H1 (cell line): ENCODE results near the gene JPH3. TPM values are rescaled to one million over a fixed set of nuclear protein-coding genes. Genes with fewer than 3 reads are reported as not detected.

Experiments
- CTCF ChIA-PET: fragments of 300-600 bp; sonication (Branson Sonifier 250); formaldehyde crosslinking; loops from one replicate; lab custom pipeline; 2021; ENCODE audit not compliant: partially characterized antibody; lab: Charles Lee
- POLR2A ChIA-PET: fragments of 300-600 bp; sonication (Branson Sonifier 250); formaldehyde crosslinking; loops from one replicate; lab custom pipeline; 2021; ENCODE audit warnings: inconsistent platforms; ENCODE audit not compliant: partially characterized antibody; lab: Charles Lee
- DNase-seq, 2 experiments: peaks; one replicate each; pipeline versions ENCODE4 v3.0.0 to v3.0.0-alpha.2; 2010 to 2022; ENCODE audit warnings: low spot score in 2 of 2, low read depth in 1 of 2, mixed read lengths in 1 of 2
- FAIRE-seq: peaks from 2 replicates; lab custom pipeline; 2011; peaks lifted over from hg19 to GRCh38; lab: Jason Lieb, UNC
- H2AFZ ChIP-seq: 2 replicates; pipeline ENCODE4 v1.8.1; 2012; ENCODE audit warnings: low read length, inconsistent platforms
- H2AK5ac ChIP-seq: 2 replicates; pipeline ENCODE4 v1.6.1; 2013; ENCODE audit warnings: low read depth, low read length
- H2BK120ac ChIP-seq: replicated peaks from 2 replicates; pipeline ENCODE3; 2013; ENCODE audit warnings: low read depth, low read length, inconsistent platforms
- H2BK12ac ChIP-seq: 2 replicates; pipeline ENCODE4 v1.6.1; 2013; ENCODE audit warnings: low read depth, low read length
- H2BK15ac ChIP-seq: 2 replicates; pipeline ENCODE4 v1.6.1; 2013; ENCODE audit warnings: low read length
- H2BK20ac ChIP-seq: 2 replicates; pipeline ENCODE4 v1.6.1; 2013; ENCODE audit warnings: low read length
- H2BK5ac ChIP-seq: 2 replicates; pipeline ENCODE4 v1.6.1; 2013; ENCODE audit warnings: low read depth, low read length
- H3K14ac ChIP-seq: 2 replicates; pipeline ENCODE4 v1.6.1; 2013; ENCODE audit warnings: inconsistent platforms; ENCODE audit not compliant: insufficient read length
- H3K18ac ChIP-seq: 2 replicates; pipeline ENCODE4 v1.6.1; 2013; ENCODE audit warnings: low read length; ENCODE audit errors: extremely low read depth
- H3K23ac ChIP-seq: 2 replicates; pipeline ENCODE4 v1.6.1; 2013; ENCODE audit warnings: inconsistent platforms; ENCODE audit not compliant: insufficient read length
- H3K23me2 ChIP-seq: 2 replicates; pipeline ENCODE4 v1.6.1; 2013; ENCODE audit warnings: low read depth, low read length
- H3K27ac ChIP-seq: 2 replicates; pipeline ENCODE4 v1.6.1; 2011; ENCODE audit warnings: low read depth, low read length, inconsistent platforms
- H3K27me3 ChIP-seq, 4 experiments: replicated peaks in 1 of 4; 1 replicate in 1 of 4; 2 replicates in 3 of 4; pipeline versions ENCODE4 v1.6.1 to v1.8.1; 2011 to 2013; ENCODE audit warnings: low read length in 3 of 4, mild to moderate bottlenecking in 3 of 4, inconsistent platforms in 2 of 4, mixed read lengths in 2 of 4, moderate library complexity in 1 of 4; ENCODE audit not compliant: control insufficient read depth in 3 of 4, insufficient read depth in 3 of 4; ENCODE audit errors: extremely low read depth in 1 of 4
- H3K36me3 ChIP-seq, 4 experiments: 2 replicates each; pipeline versions ENCODE4 v1.6.1 to v1.8.1; 2011 to 2013; ENCODE audit warnings: mild to moderate bottlenecking in 4 of 4, low read length in 3 of 4, moderate library complexity in 2 of 4, control low read depth in 1 of 4, inconsistent platforms in 1 of 4; ENCODE audit not compliant: insufficient read depth in 4 of 4, control insufficient read depth in 2 of 4
- H3K4ac ChIP-seq: replicated peaks from 2 replicates; pipeline ENCODE3; 2013; ENCODE audit warnings: low read length, low read depth, mixed read lengths, inconsistent platforms; ENCODE audit not compliant: insufficient read length
- H3K4me1 ChIP-seq, 4 experiments: replicated peaks in 1 of 4; 1 replicate in 1 of 4; 2 replicates in 3 of 4; pipeline versions ENCODE4 v1.6.1 to v1.8.1; 2011 to 2013; ENCODE audit warnings: low read length in 3 of 4, inconsistent platforms in 2 of 4, mixed read lengths in 1 of 4; ENCODE audit not compliant: insufficient read depth in 4 of 4, control insufficient read depth in 3 of 4
- H3K4me2 ChIP-seq, 2 experiments: 2 replicates each; pipeline versions ENCODE4 v1.6.1 to v1.8.1; 2011 to 2013; ENCODE audit warnings: low read depth in 2 of 2, low read length in 2 of 2, control low read depth in 1 of 2, inconsistent platforms in 1 of 2, mild to moderate bottlenecking in 1 of 2; ENCODE audit not compliant: insufficient read depth in 1 of 2
- H3K4me3 ChIP-seq, 4 experiments: fragments of 200-600, 300-600 bp in 1 of 4; sonication (generic), shearing (Covaris generic), sonication (Bioruptor Twin) in 1 of 4; 2 replicates each; pipeline versions ENCODE4 v1.5.1 to v1.8.1; 2011 to 2016; ENCODE audit warnings: low read length in 4 of 4, low read depth in 3 of 4, control low read depth in 2 of 4, inconsistent platforms in 2 of 4, mild to moderate bottlenecking in 2 of 4, mixed read lengths in 1 of 4, moderate library complexity in 1 of 4; ENCODE audit not compliant: insufficient read depth in 2 of 4; ENCODE audit errors: extremely low read depth in 1 of 4
- H3K56ac ChIP-seq: replicated peaks from 2 replicates; pipeline ENCODE3; 2013; ENCODE audit warnings: low read depth, mild to moderate bottlenecking, mixed read lengths, low read length, inconsistent platforms; ENCODE audit not compliant: insufficient read length
- H3K79me1 ChIP-seq: 2 replicates; pipeline ENCODE4 v1.6.1; 2013; ENCODE audit warnings: low read depth, low read length, control low read depth
- H3K79me2 ChIP-seq, 2 experiments: 2 replicates each; pipeline versions ENCODE4 v1.6.1 to v1.8.1; 2012 to 2013; ENCODE audit warnings: low read length in 2 of 2, mild to moderate bottlenecking in 2 of 2, inconsistent platforms in 1 of 2; ENCODE audit not compliant: insufficient read depth in 2 of 2, control insufficient read depth in 1 of 2
- H3K9ac ChIP-seq, 4 experiments: replicated peaks in 1 of 4; 1 replicate in 1 of 4; 2 replicates in 3 of 4; pipeline versions ENCODE4 v1.6.1 to v1.8.1; 2011 to 2013; ENCODE audit warnings: low read depth in 3 of 4, low read length in 3 of 4, control low read depth in 2 of 4, mild to moderate bottlenecking in 2 of 4, moderate library complexity in 2 of 4, inconsistent platforms in 1 of 4; ENCODE audit errors: extremely low read depth in 1 of 4
- H3K9me3 ChIP-seq, 2 experiments: 2 replicates each; pipeline versions ENCODE4 v1.6.1 to v1.8.1; 2012 to 2013; ENCODE audit warnings: mild to moderate bottlenecking in 2 of 2, moderate library complexity in 2 of 2, control low read depth in 1 of 2, inconsistent platforms in 1 of 2, low read depth in 1 of 2, low read length in 1 of 2, mixed read lengths in 1 of 2; ENCODE audit not compliant: insufficient read depth in 2 of 2
- H4K20me1 ChIP-seq, 2 experiments: replicated peaks in 1 of 2; 2 replicates each; pipeline versions ENCODE3 to v1.8.1; 2011 to 2013; ENCODE audit warnings: inconsistent platforms in 2 of 2, low read length in 2 of 2, mild to moderate bottlenecking in 1 of 2; ENCODE audit not compliant: insufficient read depth in 2 of 2, control insufficient read depth in 1 of 2
- H4K5ac ChIP-seq: 2 replicates; pipeline ENCODE4 v1.6.1; 2013; ENCODE audit warnings: low read length, low read depth, mixed read lengths, inconsistent platforms; ENCODE audit not compliant: insufficient read length
- H4K8ac ChIP-seq: 2 replicates; pipeline ENCODE4 v1.8.0; 2013; ENCODE audit warnings: mild to moderate bottlenecking, moderate library complexity, low read length, inconsistent platforms; ENCODE audit not compliant: insufficient read depth; ENCODE audit errors: extremely low read depth
- H4K91ac ChIP-seq: replicated peaks from 2 replicates; pipeline ENCODE3; 2013; ENCODE audit warnings: low read length, mixed read lengths, inconsistent platforms; ENCODE audit not compliant: insufficient read length
- BACH1 ChIP-seq: IDR thresholded peaks from 2 replicates; pipeline ENCODE4 v1.6.1; 2012; ENCODE audit warnings: low read length, improper control_type of control experiment
- CTBP2 ChIP-seq: IDR thresholded peaks from 2 replicates; pipeline ENCODE4 v1.7.0; 2011; ENCODE audit warnings: borderline replicate concordance, mild to moderate bottlenecking, moderate library complexity, mixed read lengths, low read length; ENCODE audit not compliant: insufficient read depth, insufficient read length
- CTCF ChIP-seq, 3 experiments: IDR thresholded peaks; 1 replicate in 2 of 3; 2 replicates in 1 of 3; pipeline versions ENCODE4 v1.5.1 to v1.6.1; 2011; ENCODE audit warnings: low read length in 3 of 3, mild to moderate bottlenecking in 3 of 3, inconsistent platforms in 2 of 3, low read depth in 1 of 3, moderate library complexity in 1 of 3; ENCODE audit not compliant: insufficient read depth in 1 of 3; ENCODE audit errors: control extremely low read depth in 1 of 3
- WGBS, 2 experiments: shearing (Covaris generic) in 1 of 2; methylation state at CpG; one replicate each; pipeline versions ENCODE4 v1.1.6 to v1.1.7; 2013 to 2015; ENCODE audit warnings: low lambda C conversion rate in 2 of 2, mixed read lengths in 2 of 2, inconsistent platforms in 1 of 2, low coverage in 1 of 2, missing lambda C conversion rate in 1 of 2; ENCODE audit not compliant: insufficient replicate concordance in 2 of 2, insufficient coverage in 1 of 2, insufficient read length in 1 of 2; ENCODE audit errors: extremely low coverage in 1 of 2, missing lambda C conversion rate in 1 of 2; 5-methylcytosine and 5-hydroxymethylcytosine counted together
- polyA plus RNA-seq, 7 experiments: library from polyadenylated mRNA; depleted of rRNA in 3 of 7; stranded (reverse) in 5 of 7; unstranded in 2 of 7; fragments of >200 nt in 5 of 7; fragments of 200-250 nt in 2 of 7; gene quantifications; 1 replicate in 5 of 7; 2 replicates in 1 of 7; 4 replicates in 1 of 7; pipeline versions ENCODE4 v1.2.1 to v1.2.3, GENCODE V29; 2011 to 2013; ENCODE audit warnings: missing spikeins in 2 of 7, mixed read lengths in 2 of 7
- total RNA-seq: library from RNA; stranded (reverse); fragmentation: NEBNext Ultra II Directional; extraction: Animal tissue kit (Norgen Biotek cat#: 25700); gene quantifications from 2 replicates; pipeline ENCODE4 v1.2.1, GENCODE V29; 2021

JPH3 gene
- total and polyA plus RNA-seq, 2 of the 8 experiments (the other 6 are each of a cell fraction or from before 2014, with no cell fraction given), result 10.3 to 28.3 TPM

GRCh38 chr16:87621976-87622713 is 19.8 kb downstream of the JPH3 start:
- ChIA-PET CTCF (interaction anchor here (1.2 to 1.6 kb wide), 5 partner anchors 12 to 71 kb away, joined by 3 to 7 read pairs (median 5); no protein-coding TSS in a partner anchor), POLR2A (interaction anchor here (0.6 kb wide), 1 partner anchor 1394 kb away, joined by 3 read pairs; no protein-coding TSS in a partner anchor)
- Histone ChIP-seq H2AFZ (no peak overlapping the region), H3K79me1 (peaks cover 2% of the 10 kb centered on the region), H3K4me2 (no peak overlapping the region), H2BK120ac (no peak overlapping the region), H3K18ac (no peak overlapping the region), H3K27me3 (no peaks in the 10 kb centered on the region), H2BK15ac (no peak overlapping the region), H3K9ac (no peak overlapping the region), H4K8ac (peak overlapping the region; percentile 16; the same call in 1 of the 2 replicates), H4K5ac (no peak overlapping the region), H3K4ac (no peak overlapping the region), H2BK12ac (no peak overlapping the region; the same call in 1 of the 2 replicates), H3K23me2 (no peaks in the 10 kb centered on the region), H4K91ac (no peak overlapping the region), H3K4me1 (peaks cover 0 to 20% (median 3%) of the 10 kb centered on the region in 4 experiments; a peak in 6 of 7 replicates), H3K14ac (no peak overlapping the region), H3K56ac (no peak overlapping the region), H3K79me2 (no peaks in the 10 kb centered on the region; a peak in 1 of 4 replicates), H3K4me3 (no peak overlapping the region), H3K36me3 (no peaks in the 10 kb centered on the region), H3K9me3 (no peaks in the 10 kb centered on the region), H3K27ac (no peak overlapping the region; the same call in 1 of the 2 replicates), H4K20me1 (peaks cover 4 to 10% of the 10 kb centered on the region in 2 experiments), H2AK5ac (no peak overlapping the region), H3K23ac (no peak overlapping the region), H2BK20ac (no peak overlapping the region), H2BK5ac (no peak overlapping the region)
- no peak for TF ChIP-seq BACH1
- no peak for TF ChIP-seq CTBP2
- TF ChIP-seq CTCF (IDR thresholded peaks at IDR 0.05; ENCODE audit: control extremely low read depth in 1 of 3, insufficient read depth in 1 of 3, low read depth in 1 of 3, low read length in 3 of 3), result no peak
- FAIRE-seq, result no peak
- no peak for DNase-seq
- 83% methylated on average over 14 of the region's 15 CpGs; no CpG with 5 or more reads in 1 of the 2 experiments for WGBS, 2 experiments
